T-helper 2 cell treated with Interferon-gamma antibody and Interleukin-4, amounts not matched to agents 5 μg/mL and 100 μg/mL, for 36 hours (primary cell): Measurements from ENCODE around the gene PYDC1.
A peak's percentile ranks its signal among the peaks of the same experiment; 100 is the strongest.

Experiments used
- DNase-seq: peaks from one replicate; pipeline ENCODE4 v3.0.0; 2021; ENCODE audit warnings: low spot score
- H3K27ac Mint-ChIP-seq: one replicate; pipeline ENCODE4 v1.8.0; 2021; ENCODE audit warnings: mild to moderate bottlenecking, mixed read lengths
- H3K27me3 Mint-ChIP-seq: one replicate; pipeline ENCODE4 v1.8.0; 2021; ENCODE audit warnings: low read depth, mixed read lengths
- H3K36me3 Mint-ChIP-seq: one replicate; pipeline ENCODE4 v1.8.0; 2021; ENCODE audit warnings: low read depth, mixed read lengths
- H3K4me1 Mint-ChIP-seq: one replicate; pipeline ENCODE4 v1.8.0; 2021; ENCODE audit warnings: low read depth, mixed read lengths
- H3K4me3 Mint-ChIP-seq: one replicate; pipeline ENCODE4 v1.8.0; 2022; ENCODE audit warnings: mild to moderate bottlenecking, moderate library complexity, mixed read lengths
- H3K9me3 Mint-ChIP-seq: one replicate; pipeline ENCODE4 v1.8.0; 2021; ENCODE audit warnings: mixed read lengths

Gene PYDC1

DNA sequence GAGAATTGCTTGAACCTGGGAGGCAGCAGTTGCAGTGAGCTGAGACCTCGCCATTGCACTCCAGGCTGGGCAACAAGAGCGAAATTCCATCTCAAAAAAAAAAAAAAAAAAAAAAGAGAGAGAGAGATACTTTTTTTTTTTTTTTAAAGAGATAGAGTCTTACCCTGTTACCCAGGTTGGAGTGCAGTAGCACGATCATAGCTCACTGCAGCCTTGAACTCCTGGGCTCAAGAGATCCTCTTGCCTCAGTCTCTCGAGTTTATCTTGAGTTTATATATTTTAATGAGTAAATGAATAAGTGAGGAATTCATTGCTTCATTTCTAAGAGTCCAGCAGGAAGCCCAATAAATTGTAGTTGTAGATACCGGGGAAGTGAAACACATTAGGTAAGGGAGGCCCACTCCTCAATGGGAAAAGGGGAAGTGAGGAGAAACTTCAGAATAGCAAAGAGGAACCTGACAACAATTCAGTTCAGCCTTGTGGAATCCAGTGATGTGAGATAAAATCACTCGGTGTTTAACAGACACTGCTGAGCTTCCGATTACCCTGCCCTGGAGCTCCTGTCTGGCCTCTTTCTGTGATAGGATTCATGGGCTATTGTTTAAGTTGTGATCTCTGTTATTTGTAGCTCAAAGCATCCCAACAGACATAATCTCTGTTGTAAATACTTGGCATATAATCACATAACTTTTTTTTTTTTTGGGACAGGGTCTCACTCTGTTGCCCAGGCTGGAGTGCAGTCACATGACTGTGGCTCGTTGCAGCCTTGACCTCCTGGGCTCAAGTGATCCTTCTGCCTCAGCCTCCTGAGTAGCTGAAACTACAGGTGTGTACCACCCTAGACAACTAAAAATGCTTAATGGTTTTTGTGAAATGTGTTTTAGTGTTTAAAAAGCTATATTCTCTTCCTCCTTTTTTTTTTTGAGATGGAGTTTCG lies 27.1 kb upstream of the PYDC1 start:
- no peak for DNase-seq
- Mint-ChIP-seq H3K9me3 (no peaks in the 10 kb centered on the region), H3K4me1 (no peaks in the 10 kb centered on the region), H3K27ac (no peak overlapping the region), H3K4me3 (no peak overlapping the region), H3K27me3 (no peaks in the 10 kb centered on the region), H3K36me3 (no peaks in the 10 kb centered on the region)

DNA sequence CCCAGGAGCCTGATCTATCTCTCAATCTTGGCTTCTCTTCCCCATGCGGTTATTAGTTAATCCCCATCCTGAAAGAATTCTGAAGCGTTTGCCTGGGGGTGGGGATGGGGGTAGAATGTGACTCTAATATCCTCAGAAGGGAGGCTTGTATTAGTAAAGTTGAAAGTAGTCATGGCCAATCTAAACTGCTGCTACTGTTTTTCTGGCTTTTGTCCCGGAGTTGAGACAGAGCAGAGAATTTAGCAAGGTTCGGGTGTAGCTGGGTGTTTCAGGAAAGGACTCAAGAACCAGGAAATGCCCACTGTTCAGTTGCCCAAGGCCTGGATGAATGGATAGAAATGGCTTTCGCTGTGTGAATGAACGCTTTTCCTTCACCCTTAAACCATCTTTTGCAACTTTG lies 25.3 kb upstream of the PYDC1 start:
- Mint-ChIP-seq H3K4me1 (peaks cover 3% of the 10 kb centered on the region), H3K27ac (no peak overlapping the region), H3K27me3 (no peaks in the 10 kb centered on the region), H3K36me3 (no peaks in the 10 kb centered on the region), H3K9me3 (no peaks in the 10 kb centered on the region), H3K4me3 (no peak overlapping the region)
- no peak for DNase-seq

DNA sequence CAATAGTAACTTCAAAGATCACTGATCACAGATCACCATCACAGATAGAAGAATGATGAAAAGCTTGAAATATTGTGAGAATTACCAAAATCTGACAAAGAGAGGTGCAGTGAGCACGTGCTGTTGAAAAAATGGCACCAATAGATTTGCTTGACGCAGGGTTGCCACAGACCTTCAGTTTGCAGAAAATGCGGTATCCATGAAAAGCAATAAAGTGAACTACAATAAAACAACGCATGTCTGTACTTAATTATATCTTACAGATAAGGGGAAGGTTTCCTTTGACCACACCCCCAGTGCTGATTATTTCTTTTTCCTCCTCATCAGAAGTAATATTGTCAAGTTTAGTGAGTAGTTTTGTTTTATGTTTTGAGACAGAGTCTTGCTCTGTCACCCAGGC lies 21.1 kb upstream of the PYDC1 start:
- DNase-seq, result no peak
- Mint-ChIP-seq H3K27ac (no peak overlapping the region), H3K36me3 (peaks cover 1% of the 10 kb centered on the region), H3K4me3 (no peak overlapping the region), H3K9me3 (peaks cover 15% of the 10 kb centered on the region), H3K27me3 (no peaks in the 10 kb centered on the region), H3K4me1 (peaks cover 8% of the 10 kb centered on the region)

DNA sequence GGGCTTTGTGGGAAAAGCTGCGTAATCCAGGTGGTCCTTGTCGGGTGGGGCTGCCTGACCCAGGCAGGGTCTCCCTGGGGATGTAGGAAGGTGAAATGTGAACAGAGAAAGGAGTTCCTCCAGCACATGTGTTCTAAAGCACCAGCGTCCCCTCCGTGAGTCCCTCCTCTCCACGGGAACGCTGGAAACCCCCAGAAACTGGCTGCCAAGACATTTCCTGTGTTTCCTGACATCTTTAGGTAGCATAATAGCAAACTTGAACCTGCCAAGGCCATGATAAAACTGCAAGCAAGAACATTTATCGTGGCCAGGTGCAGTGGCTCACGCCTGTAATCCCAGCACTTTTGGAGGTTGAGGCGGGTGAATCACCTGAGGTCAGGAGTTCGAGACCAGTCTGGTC lies 12.6 kb upstream of the PYDC1 start:
- Mint-ChIP-seq H3K27me3 (no peaks in the 10 kb centered on the region), H3K36me3 (no peaks in the 10 kb centered on the region), H3K9me3 (peaks cover 5% of the 10 kb centered on the region), H3K27ac (no peak overlapping the region), H3K4me1 (peaks cover 3% of the 10 kb centered on the region), H3K4me3 (no peak overlapping the region)
- DNase-seq, result no peak

DNA sequence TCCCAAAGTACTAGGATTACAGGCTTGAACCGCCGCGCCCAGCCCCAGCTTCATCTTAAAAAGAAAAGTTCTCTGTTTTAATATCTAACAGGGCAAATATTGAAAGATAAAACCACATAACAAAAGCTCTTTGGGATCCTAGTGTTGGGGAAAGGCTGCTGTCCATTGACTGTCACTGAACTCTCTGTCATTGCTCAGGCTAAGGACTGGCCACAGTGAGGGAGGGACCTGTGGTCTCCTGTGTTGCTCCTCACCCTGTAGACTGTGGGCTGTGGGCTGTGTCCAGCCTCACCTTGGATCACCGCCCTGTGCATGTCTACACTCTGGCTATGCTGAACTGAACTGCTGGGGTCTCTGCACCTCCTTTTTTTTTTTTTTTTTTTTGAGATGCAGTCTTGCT lies 11.3 kb upstream of the PYDC1 start:
- H3K4me1 Mint-ChIP-seq, result no peaks in the 10 kb centered on the region
- H3K9me3 Mint-ChIP-seq, result no peaks in the 10 kb centered on the region
- no peak overlapping the region for H3K4me3 Mint-ChIP-seq
- H3K36me3 Mint-ChIP-seq, result no peaks in the 10 kb centered on the region
- no peak for DNase-seq
- no peak overlapping the region for H3K27ac Mint-ChIP-seq
- H3K27me3 Mint-ChIP-seq, result no peaks in the 10 kb centered on the region

DNA sequence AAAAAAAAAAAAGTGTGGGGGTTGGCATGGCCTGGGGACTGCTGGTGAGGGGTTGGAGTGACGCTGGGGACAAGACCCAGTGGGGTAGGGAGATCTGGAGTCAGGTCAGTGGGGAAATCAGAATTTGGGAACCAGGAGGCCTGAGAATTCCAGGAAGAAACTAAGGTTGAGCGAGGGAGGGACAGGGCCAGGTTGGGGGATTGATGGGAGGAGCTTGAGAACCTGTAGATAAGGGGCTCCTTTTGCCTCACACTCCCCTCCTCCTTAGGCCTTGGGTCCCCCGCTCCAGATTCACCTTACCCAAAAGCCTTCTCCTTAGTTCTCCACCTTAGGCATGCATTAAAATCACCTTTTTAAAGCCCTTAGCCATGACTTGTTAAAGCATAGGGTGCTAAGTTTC lies 8.3 kb upstream of the PYDC1 start:
- Mint-ChIP-seq H3K27ac (no peak overlapping the region), H3K27me3 (peaks cover 14% of the 10 kb centered on the region), H3K36me3 (no peaks in the 10 kb centered on the region), H3K9me3 (no peaks in the 10 kb centered on the region), H3K4me3 (no peak overlapping the region), H3K4me1 (no peaks in the 10 kb centered on the region)
- DNase-seq, result no peak

DNA sequence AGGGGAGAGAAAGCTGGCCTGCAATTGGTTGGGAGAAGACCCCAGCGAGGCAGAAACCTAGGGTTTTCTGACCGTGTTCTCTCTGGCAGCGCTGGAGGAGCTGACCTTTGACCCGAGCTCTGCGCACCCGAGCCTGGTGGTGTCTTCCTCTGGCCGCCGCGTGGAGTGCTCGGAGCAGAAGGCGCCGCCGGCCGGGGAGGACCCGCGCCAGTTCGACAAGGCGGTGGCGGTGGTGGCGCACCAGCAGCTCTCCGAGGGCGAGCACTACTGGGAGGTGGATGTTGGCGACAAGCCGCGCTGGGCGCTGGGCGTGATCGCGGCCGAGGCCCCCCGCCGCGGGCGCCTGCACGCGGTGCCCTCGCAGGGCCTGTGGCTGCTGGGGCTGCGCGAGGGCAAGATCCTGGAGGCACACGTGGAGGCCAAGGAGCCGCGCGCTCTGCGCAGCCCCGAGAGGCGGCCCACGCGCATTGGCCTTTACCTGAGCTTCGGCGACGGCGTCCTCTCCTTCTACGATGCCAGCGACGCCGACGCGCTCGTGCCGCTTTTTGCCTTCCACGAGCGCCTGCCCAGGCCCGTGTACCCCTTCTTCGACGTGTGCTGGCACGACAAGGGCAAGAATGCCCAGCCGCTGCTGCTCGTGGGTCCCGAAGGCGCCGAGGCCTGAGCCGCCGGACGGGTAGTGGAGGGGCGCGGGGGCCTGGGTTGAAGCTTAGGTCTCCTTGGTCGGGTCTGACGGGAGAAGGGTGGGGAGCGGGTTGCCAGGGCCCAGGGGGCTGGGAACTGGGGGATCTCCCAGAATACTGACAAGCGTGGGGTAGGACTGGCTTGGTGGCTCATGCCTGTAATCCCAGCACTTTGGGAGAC lies 7.4 kb upstream of the PYDC1 start:
- no peak for DNase-seq
- Mint-ChIP-seq H3K4me1 (no peaks in the 10 kb centered on the region), H3K27me3 (peaks cover 14% of the 10 kb centered on the region), H3K36me3 (no peaks in the 10 kb centered on the region), H3K27ac (no peak overlapping the region), H3K9me3 (no peaks in the 10 kb centered on the region), H3K4me3 (no peak overlapping the region)

DNA sequence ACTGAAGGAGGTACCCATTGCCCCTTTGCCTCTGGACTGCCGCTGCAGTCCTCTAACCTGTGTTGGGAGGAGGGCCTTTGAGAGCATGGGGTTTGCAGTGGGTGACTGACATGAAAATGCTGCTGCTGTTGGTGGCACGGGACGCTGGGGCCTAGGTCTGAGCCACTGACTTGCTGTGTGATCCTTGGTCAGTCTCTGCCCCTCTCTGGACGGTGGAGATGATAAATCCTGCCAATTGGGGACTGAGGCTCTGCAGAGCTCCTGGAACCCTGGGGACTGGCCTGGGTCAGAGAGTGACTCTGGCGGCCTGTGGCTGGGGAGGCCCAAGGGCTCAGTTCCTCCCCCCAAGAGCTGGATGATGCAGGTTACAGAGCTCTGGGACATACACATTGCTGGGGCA lies 6.1 kb upstream of the PYDC1 start:
- Mint-ChIP-seq H3K4me1 (no peaks in the 10 kb centered on the region), H3K4me3 (no peak overlapping the region), H3K27me3 (peaks cover 25% of the 10 kb centered on the region), H3K36me3 (no peaks in the 10 kb centered on the region), H3K27ac (no peak overlapping the region), H3K9me3 (no peaks in the 10 kb centered on the region)
- no peak for DNase-seq

DNA sequence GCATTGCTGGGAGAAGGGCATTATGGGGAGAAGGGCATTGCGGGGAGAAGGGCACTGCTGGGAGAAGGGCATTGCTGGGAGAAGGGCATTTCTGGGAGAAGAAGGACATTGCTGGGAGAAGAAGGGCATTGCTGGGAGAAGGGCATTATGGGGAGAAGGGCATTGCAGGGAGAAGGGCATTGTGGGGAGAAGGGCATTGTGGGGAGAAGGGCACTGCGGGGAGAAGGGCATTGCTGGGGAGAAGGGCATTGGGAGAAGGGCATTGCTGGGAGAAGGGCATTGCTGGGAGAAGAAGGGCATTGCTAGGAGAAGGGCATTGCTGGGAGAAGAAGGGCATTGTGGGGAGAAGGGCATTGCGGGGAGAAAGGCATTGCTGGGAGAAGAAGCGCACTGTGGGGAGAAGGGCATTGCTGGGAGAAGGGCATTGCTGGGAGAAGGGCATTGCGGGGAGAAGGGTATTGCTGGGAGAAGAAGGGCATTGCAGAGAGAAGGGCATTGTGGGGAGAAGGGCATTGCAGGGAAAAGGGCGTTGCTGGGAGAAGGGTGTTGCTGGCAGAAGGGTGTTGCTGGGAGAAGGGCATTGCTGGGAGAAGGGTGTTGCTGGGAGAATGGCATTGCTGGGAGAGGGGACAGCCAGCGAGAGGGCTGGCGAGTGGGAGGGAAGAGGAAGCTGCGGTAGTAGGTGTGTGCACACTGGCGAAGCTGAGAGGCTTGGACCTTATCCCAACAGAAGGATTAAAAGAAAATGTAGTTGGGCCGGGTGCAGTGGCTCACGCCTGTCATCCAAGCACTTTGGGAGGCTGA lies 4.6 kb upstream of the PYDC1 start:
- no peaks in the 10 kb centered on the region for H3K4me1 Mint-ChIP-seq
- DNase-seq, result no peak
- H3K9me3 Mint-ChIP-seq, result no peaks in the 10 kb centered on the region
- peaks cover 40% of the 10 kb centered on the region for H3K27me3 Mint-ChIP-seq
- H3K4me3 Mint-ChIP-seq, result no peak overlapping the region
- no peaks in the 10 kb centered on the region for H3K36me3 Mint-ChIP-seq
- H3K27ac Mint-ChIP-seq, result no peak overlapping the region

DNA sequence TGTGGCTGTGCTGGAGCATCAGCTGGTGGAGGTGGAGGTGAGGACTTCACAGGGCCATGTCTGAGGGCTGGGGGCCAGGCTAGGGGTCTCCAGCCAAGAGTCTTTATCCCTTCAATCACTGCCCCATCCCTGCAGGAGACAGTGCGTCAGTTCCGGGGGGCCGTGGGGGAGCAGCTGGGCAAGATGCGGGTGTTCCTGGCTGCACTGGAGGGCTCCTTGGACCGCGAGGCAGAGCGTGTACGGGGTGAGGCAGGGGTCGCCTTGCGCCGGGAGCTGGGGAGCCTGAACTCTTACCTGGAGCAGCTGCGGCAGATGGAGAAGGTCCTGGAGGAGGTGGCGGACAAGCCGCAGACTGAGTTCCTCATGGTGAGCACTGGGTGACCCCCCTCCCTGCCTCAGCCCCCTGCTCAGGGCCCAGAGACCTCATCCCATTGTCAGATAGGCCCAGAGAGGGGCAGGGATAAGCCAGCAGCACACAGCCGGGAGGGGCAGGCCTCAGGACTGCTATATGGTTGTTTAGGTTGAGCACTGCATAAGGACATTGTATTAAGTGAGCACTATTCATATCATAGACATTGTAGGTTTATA lies 2.3 kb upstream of the PYDC1 start:
- Mint-ChIP-seq H3K4me3 (no peak overlapping the region), H3K36me3 (no peaks in the 10 kb centered on the region), H3K27me3 (peaks cover 55% of the 10 kb centered on the region), H3K9me3 (no peaks in the 10 kb centered on the region), H3K4me1 (peaks cover 13% of the 10 kb centered on the region), H3K27ac (no peak overlapping the region)
- DNase-seq, result no peak

DNA sequence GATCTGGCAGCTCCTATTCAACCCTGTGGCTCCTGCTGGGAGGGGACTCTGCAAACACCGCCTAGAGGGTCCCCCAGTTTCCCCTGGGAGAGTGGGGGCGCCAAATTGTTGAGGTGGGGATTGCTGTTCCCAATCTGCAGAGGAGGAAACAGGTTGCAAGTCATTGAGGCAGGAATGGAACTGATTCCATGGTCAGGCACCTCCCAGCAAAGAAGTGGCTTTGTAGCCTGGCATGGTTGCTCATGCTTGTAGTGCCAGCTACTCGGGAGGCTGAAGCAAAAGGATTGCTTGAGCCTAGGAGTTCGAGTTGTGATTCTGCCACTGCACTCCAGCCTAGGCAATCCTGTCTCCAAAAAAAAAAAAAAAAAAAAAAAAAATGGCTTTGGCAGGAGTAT lies 198 bp upstream of the PYDC1 start:
- DNase-seq, result no peak
- Mint-ChIP-seq H3K4me3 (peak overlapping the region; percentile 70), H3K27ac (no peak overlapping the region), H3K27me3 (peaks cover 61% of the 10 kb centered on the region), H3K9me3 (no peaks in the 10 kb centered on the region), H3K4me1 (peaks cover 13% of the 10 kb centered on the region), H3K36me3 (no peaks in the 10 kb centered on the region)

DNA sequence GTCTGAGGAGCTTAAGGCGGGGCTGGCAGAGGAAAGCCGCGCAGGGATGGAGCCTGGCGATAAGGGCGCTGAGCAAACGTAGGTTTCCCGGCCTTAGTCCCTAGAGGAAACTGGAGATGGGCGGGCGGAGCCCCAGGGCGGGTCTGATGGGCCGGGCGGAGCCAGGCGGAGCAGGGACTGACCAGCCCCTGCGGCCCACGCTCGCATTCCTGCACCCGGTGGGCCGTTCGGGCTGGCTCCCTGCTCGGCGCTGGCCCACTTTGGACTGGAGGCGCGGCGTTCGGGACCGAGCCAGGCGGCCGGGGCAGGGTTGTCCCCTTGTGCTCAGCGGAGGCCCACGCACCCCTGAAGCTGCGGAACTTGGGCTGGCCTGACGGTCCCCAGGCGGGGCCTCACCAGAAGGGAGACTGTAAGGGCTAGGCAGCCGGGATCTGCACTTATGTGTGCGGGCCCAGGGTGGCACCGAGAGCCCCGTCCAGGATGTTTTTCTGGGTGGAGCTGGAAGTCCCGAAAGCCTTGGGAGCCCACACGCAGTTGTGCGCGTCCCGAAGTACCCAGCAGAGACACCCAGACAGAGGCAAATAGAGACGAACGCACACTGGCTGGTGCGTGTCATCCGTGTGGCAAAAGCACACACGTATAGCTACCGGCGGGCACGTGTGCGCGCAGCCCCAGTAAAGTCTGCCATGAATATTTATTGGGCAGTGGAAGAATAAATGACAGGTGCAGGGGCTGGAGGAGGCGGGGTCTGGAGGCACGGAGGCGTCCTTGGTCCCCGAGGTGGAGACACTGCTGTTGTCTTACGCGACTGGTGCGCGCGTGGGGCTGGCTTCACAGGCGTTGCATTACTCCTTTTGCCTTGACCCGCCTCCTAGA lies 1.4 kb downstream of the PYDC1 start:
- Mint-ChIP-seq H3K4me3 (peak overlapping the region; percentile 72), H3K36me3 (no peaks in the 10 kb centered on the region), H3K27me3 (peaks cover 47% of the 10 kb centered on the region), H3K4me1 (peaks cover 20% of the 10 kb centered on the region), H3K27ac (no peak overlapping the region), H3K9me3 (no peaks in the 10 kb centered on the region)
- no peak for DNase-seq
